Stimulated activated CD8-positive, alpha-beta memory T cell treated with anti-CD3 and anti-CD28 coated beads, Interleukin-15, amount 100 ng/mL, for 1 hour (primary cell): Measurements from ENCODE around the gene TIMM9.
A peak's percentile ranks its signal among the peaks of the same experiment; 100 is the strongest.
"Not testable (repeated sequence)": the region's sequence is repeated elsewhere in the genome, so short reads cannot be mapped to it uniquely, and the experiment has no call there.

ENCODE experiments used
- DNase-seq: peaks from one replicate; pipeline ENCODE4 v3.0.0-alpha.2; 2020; ENCODE audit warnings: low read depth

TIMM9 gene

GRCh38 chr14:58398495-58398894 is 28.8 kb downstream of the TIMM9 start:
- no peak for DNase-seq

GRCh38 chr14:58397156-58397555 is 30.2 kb downstream of the TIMM9 start:
- no peak for DNase-seq

- peak; percentile 31 for DNase-seq
Measured at GRCh38 chr14:58395812-58396788, 31.2 kb downstream of the TIMM9 start, which contains the start of gene TOMM20L. TSS of gene TOMM20L (plus strand) at chr14:58395930. CDS start at chr14:58395958, 28 bp downstream.

- DNase-seq: no peak
Measured at GRCh38 chr14:58395562-58395811, 31.8 kb downstream of the TIMM9 start.

- no peak for DNase-seq
Measured at GRCh38 chr14:58390830-58391229, 36.5 kb downstream of the TIMM9 start.

GRCh38 chr14:58376791-58377190 is 50.5 kb downstream of the TIMM9 start:
- DNase-seq: no peak

GRCh38 chr14:58368956-58369355 is 58.4 kb downstream of the TIMM9 start:
- no peak for DNase-seq

GRCh38 chr14:58367296-58367695 is 60.0 kb downstream of the TIMM9 start:
- DNase-seq: no peak

- DNase-seq: no peak
Measured at GRCh38 chr14:58364316-58364715, 63.0 kb downstream of the TIMM9 start.

- DNase-seq: no peak
Measured at GRCh38 chr14:58362798-58363412, 64.4 kb downstream of the TIMM9 start.

- not testable (repeated sequence) for DNase-seq
Measured at GRCh38 chr14:58362272-58362671, 65.1 kb downstream of the TIMM9 start.
